BLaER1 treated with 17β-estradiol and CSF1 and Interleukin-3, amounts not matched to agents 10 nM and 100 nM (cell line): Measurements from ENCODE around the gene ABAT.
A peak's percentile ranks its signal among the peaks of the same experiment; 100 is the strongest.

Experiments
- H3K27ac ChIP-seq, 11 experiments: shearing (Covaris generic); formaldehyde crosslinking; 2 replicates each; pipeline ENCODE4 v1.8.1; 2022
- H3K27me3 ChIP-seq, 11 experiments: shearing (Covaris generic); formaldehyde crosslinking; 2 replicates each; pipeline ENCODE4 v1.8.1; 2022
- H3K36me3 ChIP-seq, 11 experiments: shearing (Covaris generic); formaldehyde crosslinking; 2 replicates each; pipeline ENCODE4 v1.8.1; 2022
- H3K4me1 ChIP-seq, 10 experiments: shearing (Covaris generic); formaldehyde crosslinking; 2 replicates each; pipeline ENCODE4 v1.8.1; 2022
- H3K4me2 ChIP-seq, 11 experiments: shearing (Covaris generic); formaldehyde crosslinking; 2 replicates each; pipeline ENCODE4 v1.8.1; 2022
- H3K4me3 ChIP-seq, 10 experiments: shearing (Covaris generic); formaldehyde crosslinking; 2 replicates each; pipeline ENCODE4 v1.8.1; 2022
- H3K9ac ChIP-seq, 11 experiments: shearing (Covaris generic); formaldehyde crosslinking; 2 replicates each; pipeline ENCODE4 v1.8.1; 2022
- H3K9me3 ChIP-seq, 11 experiments: shearing (Covaris generic); formaldehyde crosslinking; replicated peaks in 1 of 11; 2 replicates each; pipeline ENCODE4 v1.8.1; 2022
- H4K20me1 ChIP-seq, 11 experiments: shearing (Covaris generic); formaldehyde crosslinking; 2 replicates each; pipeline ENCODE4 v1.8.1; 2022
- Cebpa-rat ChIP-seq, 11 experiments: shearing (Covaris generic); IDR thresholded peaks; 2 replicates each; pipeline ENCODE4 v1.8.1; 2022

The ABAT gene

GRCh38 chr16:8721336-8722024 is 47.1 kb downstream of the ABAT start:
- peaks cover 16 to 21% (median 18%) of the 10 kb centered on the region in 11 experiments for H3K9me3 ChIP-seq
- peaks cover 0 to 10% (median 0%) of the 10 kb centered on the region in 11 experiments; a peak in 2 of 22 replicates for H4K20me1 ChIP-seq
- H3K9ac ChIP-seq: no peak overlapping the region
- H3K36me3 ChIP-seq: peaks cover 7 to 18% (median 13%) of the 10 kb centered on the region in 11 experiments; a peak in 19 of 22 replicates
- no peak overlapping the region for H3K4me2 ChIP-seq
- H3K27me3 ChIP-seq: no peaks in the 10 kb centered on the region
- H3K4me1 ChIP-seq: peaks cover 0 to 9% (median 6%) of the 10 kb centered on the region in 10 experiments; a peak in 8 of 20 replicates
- H3K27ac ChIP-seq: no peak overlapping the region
- TF ChIP-seq Cebpa-rat (IDR thresholded peaks at IDR 0.05): no peak
- no peak overlapping the region for H3K4me3 ChIP-seq

GRCh38 chr16:8722025-8722348 is 47.6 kb downstream of the ABAT start:
- TF ChIP-seq Cebpa-rat (IDR thresholded peaks at IDR 0.05): no peak
- peaks cover 0 to 10% (median 0%) of the 10 kb centered on the region in 11 experiments; a peak in 2 of 22 replicates for H4K20me1 ChIP-seq
- no peaks in the 10 kb centered on the region for H3K27me3 ChIP-seq
- no peak overlapping the region for H3K4me2 ChIP-seq
- peaks cover 11 to 16% (median 13%) of the 10 kb centered on the region in 11 experiments for H3K9me3 ChIP-seq
- no peak overlapping the region for H3K9ac ChIP-seq
- peaks cover 0 to 11% (median 6%) of the 10 kb centered on the region in 10 experiments; a peak in 9 of 20 replicates for H3K4me1 ChIP-seq
- H3K4me3 ChIP-seq: no peak overlapping the region
- no peak overlapping the region for H3K27ac ChIP-seq
- peaks cover 4 to 15% (median 10%) of the 10 kb centered on the region in 11 experiments; a peak in 19 of 22 replicates for H3K36me3 ChIP-seq

- H4K20me1 ChIP-seq: peaks cover 0 to 3% (median 0%) of the 10 kb centered on the region in 11 experiments; a peak in 2 of 22 replicates
Measured at GRCh38 chr16:8725513-8726178, 51.2 kb downstream of the ABAT start.

GRCh38 chr16:8727131-8727806 is 52.9 kb downstream of the ABAT start:
- H3K9me3 ChIP-seq: peaks cover 0 to 4% (median 0%) of the 10 kb centered on the region in 11 experiments; a peak in 2 of 22 replicates
- peak overlapping the region in 4 of 11 experiments; percentile 5 to 58 (median 21); a peak in 4 of 22 replicates for H3K4me2 ChIP-seq
- H3K27me3 ChIP-seq: no peaks in the 10 kb centered on the region
- no peaks in the 10 kb centered on the region for H4K20me1 ChIP-seq
- peaks cover 28 to 51% (median 38%) of the 10 kb centered on the region in 10 experiments for H3K4me1 ChIP-seq
- no peak overlapping the region for H3K27ac ChIP-seq
- no peak overlapping the region for H3K9ac ChIP-seq
- TF ChIP-seq Cebpa-rat (IDR thresholded peaks at IDR 0.05): no peak
- H3K36me3 ChIP-seq: 0 out of 22 replicates have a peak, but pooled peaks cover 0 to 4% (median 0%) of the 10 kb centered on the region in 11 experiments
- H3K4me3 ChIP-seq: no peak overlapping the region

More at GRCh38 chr16:8725513-8726178, 51.2 kb downstream of the ABAT start:
- Histone ChIP-seq H3K9ac (no peak overlapping the region), H3K27me3 (no peaks in the 10 kb centered on the region), H3K4me3 (no peak overlapping the region), H3K27ac (no peak overlapping the region), H3K36me3 (0 out of 22 replicates have a peak, but pooled peaks cover 0 to 4% (median 0%) of the 10 kb centered on the region in 11 experiments), H3K4me1 (peaks cover 21 to 39% (median 32%) of the 10 kb centered on the region in 10 experiments), H3K9me3 (no peaks in the 10 kb centered on the region), H3K4me2 (no peak overlapping the region)
- no peak for TF ChIP-seq Cebpa-rat (IDR thresholded peaks at IDR 0.05)

GRCh38 chr16:8727857-8728618 is 53.6 kb downstream of the ABAT start:
- Histone ChIP-seq H3K4me2 (peak overlapping the region in 8 of 11 experiments; percentile 20 to 68 (median 55); a peak in 12 of 22 replicates), H3K4me3 (no peak overlapping the region)

GRCh38 chr16:8729779-8730334 is 55.4 kb downstream of the ABAT start:
- H3K4me1 ChIP-seq: peaks cover 28 to 51% (median 38%) of the 10 kb centered on the region in 10 experiments
- H3K4me2 ChIP-seq: peak overlapping the region; percentile 52 to 69 (median 60)
- no peak overlapping the region for H3K9ac ChIP-seq
- H3K27ac ChIP-seq: peak overlapping the region in 7 of 11 experiments; percentile 11 to 37 (median 23); a peak in 6 of 22 replicates
- H3K36me3 ChIP-seq: peaks cover 0 to 4% (median 0%) of the 10 kb centered on the region in 11 experiments; a peak in 2 of 22 replicates
- H3K4me3 ChIP-seq: no peak overlapping the region; a peak in 1 of 20 replicates
- H4K20me1 ChIP-seq: no peaks in the 10 kb centered on the region
- TF ChIP-seq Cebpa-rat (IDR thresholded peaks at IDR 0.05): no peak
- H3K27me3 ChIP-seq: no peaks in the 10 kb centered on the region
- H3K9me3 ChIP-seq: peaks cover 10 to 18% (median 12%) of the 10 kb centered on the region in 11 experiments

More at GRCh38 chr16:8727857-8728618, 53.6 kb downstream of the ABAT start:
- no peaks in the 10 kb centered on the region for H4K20me1 ChIP-seq
- H3K4me1 ChIP-seq: peaks cover 28 to 51% (median 38%) of the 10 kb centered on the region in 10 experiments
- TF ChIP-seq Cebpa-rat (IDR thresholded peaks at IDR 0.05): no peak
- H3K27ac ChIP-seq: no peak overlapping the region
- no peaks in the 10 kb centered on the region for H3K27me3 ChIP-seq
- no peaks in the 10 kb centered on the region for H3K36me3 ChIP-seq
- peaks cover 0 to 5% (median 0%) of the 10 kb centered on the region in 11 experiments; a peak in 4 of 22 replicates for H3K9me3 ChIP-seq
- no peak overlapping the region for H3K9ac ChIP-seq

GRCh38 chr16:8730335-8730915 is 56.0 kb downstream of the ABAT start:
- H3K4me1 ChIP-seq: peaks cover 28 to 51% (median 38%) of the 10 kb centered on the region in 10 experiments
- no peak for TF ChIP-seq Cebpa-rat (IDR thresholded peaks at IDR 0.05)
- H3K9me3 ChIP-seq: peaks cover 10 to 18% (median 12%) of the 10 kb centered on the region in 11 experiments
- peak overlapping the region; percentile 52 to 69 (median 60) for H3K4me2 ChIP-seq
- no peak overlapping the region; a peak in 1 of 20 replicates for H3K4me3 ChIP-seq
- peak overlapping the region in 7 of 11 experiments; percentile 11 to 37 (median 23); a peak in 5 of 22 replicates for H3K27ac ChIP-seq
- H4K20me1 ChIP-seq: no peaks in the 10 kb centered on the region
- H3K27me3 ChIP-seq: no peaks in the 10 kb centered on the region
- H3K36me3 ChIP-seq: peaks cover 0 to 4% (median 0%) of the 10 kb centered on the region in 11 experiments; a peak in 5 of 22 replicates
- H3K9ac ChIP-seq: no peak overlapping the region
